SK-N-SH (cell line): Measurements from ENCODE around the gene COL23A1.

ENCODE experiments used
- CTCF ChIP-seq: fragments of 200-600 bp; sonication (generic); IDR thresholded peaks from 2 replicates; pipeline ENCODE4 v1.6.1; 2017; ENCODE audit warnings: antibody characterized with exemption, mild to moderate bottlenecking, moderate library complexity
- FOXJ3 ChIP-seq: sonication (generic); formaldehyde crosslinking; IDR thresholded peaks from 2 replicates; pipeline ENCODE4 v1.5.1; 2020; ENCODE audit warnings: mild to moderate bottlenecking, missing genetic modification reagents
- MXI1 ChIP-seq: IDR thresholded peaks from 2 replicates; pipeline ENCODE4 v1.6.1; 2012; ENCODE audit warnings: mild to moderate bottlenecking, low read depth, low read length, improper control_type of control experiment
- RFX5 ChIP-seq: IDR thresholded peaks from 2 replicates; pipeline ENCODE4 v1.6.1; 2012; ENCODE audit warnings: mild to moderate bottlenecking, improper control_type of control experiment, low read length
- TF ChIP-seq, protein P1 (sequence below): IDR thresholded peaks from 2 replicates; pipeline ENCODE4; 2012

DNA sequence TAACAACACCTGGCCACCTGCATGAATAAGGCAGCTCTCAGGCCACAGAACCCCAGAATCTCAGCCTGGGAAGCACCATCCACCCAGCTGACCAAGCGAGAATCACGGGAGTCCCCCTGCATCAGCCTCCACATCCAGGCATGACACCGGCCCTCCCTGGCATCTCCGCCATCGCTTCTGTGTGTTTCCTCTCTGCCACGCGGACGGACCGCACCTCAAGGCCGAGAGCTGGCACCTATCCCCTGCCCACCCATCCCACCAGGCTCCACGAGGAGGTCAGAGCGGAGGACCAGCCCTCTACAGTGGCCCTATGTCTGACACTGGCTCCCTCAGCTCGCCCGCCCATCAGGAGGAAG is 134.7 kb downstream of the COL23A1 start:
- TF ChIP-seq CTCF (no peak), FOXJ3 (no peak), RFX5 (no peak), MXI1 (no peak)
- TF ChIP-seq, protein P1, sequence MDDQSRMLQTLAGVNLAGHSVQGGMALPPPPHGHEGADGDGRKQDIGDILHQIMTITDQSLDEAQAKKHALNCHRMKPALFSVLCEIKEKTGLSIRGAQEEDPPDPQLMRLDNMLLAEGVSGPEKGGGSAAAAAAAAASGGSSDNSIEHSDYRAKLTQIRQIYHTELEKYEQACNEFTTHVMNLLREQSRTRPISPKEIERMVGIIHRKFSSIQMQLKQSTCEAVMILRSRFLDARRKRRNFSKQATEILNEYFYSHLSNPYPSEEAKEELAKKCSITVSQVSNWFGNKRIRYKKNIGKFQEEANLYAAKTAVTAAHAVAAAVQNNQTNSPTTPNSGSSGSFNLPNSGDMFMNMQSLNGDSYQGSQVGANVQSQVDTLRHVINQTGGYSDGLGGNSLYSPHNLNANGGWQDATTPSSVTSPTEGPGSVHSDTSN = no peak
